HCT116 (cell line): Measurements from ENCODE around the gene ZBTB34. TPM values are rescaled to one million over a fixed set of nuclear protein-coding genes. Genes with fewer than 3 reads are reported as not detected.

ENCODE experiments used
- ATAC-seq: fragments of 200-7000 bp; cut with Tn5 transposase; 2 replicates; pipeline ENCODE4 v1.9.1; 2020; ENCODE audit warnings: mild to moderate bottlenecking, moderate library complexity
- BruUV-seq: library from RNA; stranded (reverse); fragments of 400-500 nt; replicated peaks from 2 replicates; lab custom pipeline; 2021; lab: Mats Ljungman, UMichigan
- CTCF ChIA-PET: fragments of 300-600 bp; sonication (Branson Sonifier 250); formaldehyde crosslinking; loops from one replicate; lab custom pipeline; 2021; ENCODE audit warnings: antibody characterized with exemption; lab: Charles Lee
- POLR2A ChIA-PET: fragments of 300-600, 350-600 bp; sonication (Branson Sonifier 250); formaldehyde crosslinking; loops from one replicate; lab custom pipeline; 2021; ENCODE audit warnings: antibody characterized with exemption; lab: Charles Lee
- RAD21 ChIA-PET, 2 experiments: fragments of 300-600 bp; sonication (Branson Sonifier 250); formaldehyde crosslinking; loops; one replicate each; lab custom pipeline; 2023; ENCODE audit warnings: low total read pairs in 2 of 2; ENCODE audit not compliant: uncharacterized antibody in 2 of 2, unreplicated experiment in 2 of 2, low non-redundant PET in 1 of 2; lab: Charles Lee
- DNase-seq: peaks from one replicate; pipeline ENCODE4 v3.0.0-alpha.2; 2010; ENCODE audit warnings: low read depth, low spot score
- H2AFZ ChIP-seq: fragments of 200-600 bp; shearing (Covaris generic), sonication (generic); 2 replicates; pipeline ENCODE4 v1.6.1; 2017; ENCODE audit warnings: low read depth, mixed run types, mixed read lengths, antibody characterized with exemption, low read length; ENCODE audit not compliant: poor library complexity, severe bottlenecking
- H3K27ac ChIP-seq: 2 replicates; pipeline ENCODE4 v1.5.1; 2012; ENCODE audit warnings: low read depth, low read length
- H3K27me3 ChIP-seq: fragments of 200-600 bp; sonication (generic); 2 replicates; pipeline ENCODE4 v1.6.1; 2016; ENCODE audit warnings: mixed run types, low read length, mixed read lengths; ENCODE audit not compliant: insufficient read depth
- H3K36me3 ChIP-seq, 2 experiments: fragments of 200-500 bp in 1 of 2; fragments of 200-600 bp in 1 of 2; sonication (Bioruptor generic) in 1 of 2; sonication (generic) in 1 of 2; 2 replicates each; pipeline versions ENCODE4 v1.5.1 to v1.6.1; 2014 to 2016; ENCODE audit warnings: low read length in 2 of 2, inconsistent platforms in 1 of 2, mixed read lengths in 1 of 2, mixed run types in 1 of 2; ENCODE audit not compliant: insufficient read depth in 2 of 2, control insufficient read depth in 1 of 2
- H3K4me1 ChIP-seq, 2 experiments: fragments of 200-600 bp in 1 of 2; sonication (generic) in 1 of 2; 2 replicates each; pipeline versions ENCODE4 v1.5.1 to v1.6.1; 2012 to 2017; ENCODE audit warnings: low read length in 2 of 2, inconsistent platforms in 1 of 2, mild to moderate bottlenecking in 1 of 2, mixed read lengths in 1 of 2, mixed run types in 1 of 2, moderate library complexity in 1 of 2; ENCODE audit not compliant: insufficient read depth in 2 of 2, control insufficient read depth in 1 of 2
- H3K4me2 ChIP-seq: fragments of 200-600 bp; sonication (generic); 2 replicates; pipeline ENCODE4 v1.6.1; 2017; ENCODE audit warnings: mixed run types, low read length, mixed read lengths
- H3K4me3 ChIP-seq, 2 experiments: fragments of 200-600 bp in 1 of 2; sonication (generic) in 1 of 2; replicated peaks in 1 of 2; 2 replicates each; pipeline ENCODE4 v1.5.1; 2011 to 2016; ENCODE audit warnings: low read length in 2 of 2, control low read depth in 1 of 2, low read depth in 1 of 2, mild to moderate bottlenecking in 1 of 2, mixed read lengths in 1 of 2, mixed run types in 1 of 2
- H3K79me2 ChIP-seq: fragments of 200-600 bp; sonication (generic); 2 replicates; pipeline ENCODE4 v1.6.1; 2017; ENCODE audit warnings: mild to moderate bottlenecking, mixed run types, low read length, moderate library complexity, mixed read lengths; ENCODE audit not compliant: insufficient read depth
- H3K9ac ChIP-seq: fragments of 200-600 bp; sonication (generic); 2 replicates; pipeline ENCODE4 v1.6.1; 2016; ENCODE audit warnings: low read length, mixed read lengths
- H3K9me2 ChIP-seq: fragments of 200-600 bp; sonication (generic), shearing (Covaris generic); 2 replicates; pipeline ENCODE4 v1.6.1; 2017; ENCODE audit warnings: mixed run types, mild to moderate bottlenecking, moderate library complexity; ENCODE audit not compliant: insufficient read depth
- H3K9me3 ChIP-seq, 2 experiments: fragments of 200-500 bp in 1 of 2; fragments of 200-600 bp in 1 of 2; sonication (Bioruptor generic) in 1 of 2; sonication (generic) in 1 of 2; 2 replicates each; pipeline ENCODE4 v1.6.1; 2014 to 2017; ENCODE audit warnings: low read length in 2 of 2, mixed read lengths in 2 of 2, inconsistent platforms in 1 of 2, low read depth in 1 of 2, mild to moderate bottlenecking in 1 of 2, mixed run types in 1 of 2, moderate library complexity in 1 of 2; ENCODE audit not compliant: control insufficient read depth in 1 of 2, insufficient read depth in 1 of 2
- H4K20me1 ChIP-seq: fragments of 200-600 bp; sonication (generic), shearing (Covaris generic); 2 replicates; pipeline ENCODE4 v1.6.1; 2017; ENCODE audit warnings: mixed run types, mild to moderate bottlenecking, moderate library complexity; ENCODE audit not compliant: insufficient read depth
- ATF3 ChIP-seq: IDR thresholded peaks from 2 replicates; pipeline ENCODE4 v1.6.1; 2012
- CTCF ChIP-seq, 3 experiments: fragments of 200-600 bp in 1 of 3; sonication (generic) in 1 of 3; IDR thresholded peaks in 2 of 3; conservative IDR thresholded peaks in 1 of 3; 2 replicates each; pipeline ENCODE4 v1.5.1; 2012 to 2017; ENCODE audit warnings: low read depth in 2 of 3, low read length in 2 of 3, antibody characterized with exemption in 1 of 3, borderline replicate concordance in 1 of 3, control low read depth in 1 of 3, mild to moderate bottlenecking in 1 of 3, mixed read lengths in 1 of 3, mixed run types in 1 of 3, moderate library complexity in 1 of 3; ENCODE audit not compliant: insufficient read depth in 1 of 3
- EGR1 ChIP-seq: IDR thresholded peaks from 2 replicates; pipeline ENCODE4 v1.6.1; 2012; ENCODE audit warnings: low read depth
- EZH2phosphoT487 ChIP-seq: fragments of 200-600 bp; IDR thresholded peaks from 2 replicates; pipeline ENCODE4 v1.6.1; 2018; ENCODE audit warnings: antibody characterized with exemption, borderline replicate concordance
- FOSL1 ChIP-seq: IDR thresholded peaks from 2 replicates; pipeline ENCODE4 v1.6.1; 2012; ENCODE audit warnings: low read depth
- JUND ChIP-seq: IDR thresholded peaks from 2 replicates; pipeline ENCODE4 v1.6.1; 2012
- MAX ChIP-seq: IDR thresholded peaks from 2 replicates; pipeline ENCODE4 v1.6.1; 2012
- POLR2A ChIP-seq: IDR thresholded peaks from 2 replicates; pipeline ENCODE4 v1.7.0; 2011; ENCODE audit warnings: borderline replicate concordance; ENCODE audit not compliant: insufficient read depth, insufficient read length; ENCODE audit errors: extremely low read depth
- POLR2AphosphoS5 ChIP-seq: IDR thresholded peaks from 2 replicates; pipeline ENCODE4 v1.6.1; 2011; ENCODE audit warnings: mild to moderate bottlenecking, low read depth, low read length, moderate library complexity
- RAD21 ChIP-seq: IDR thresholded peaks from 2 replicates; pipeline ENCODE4 v1.6.1; 2012; ENCODE audit warnings: low read depth, mild to moderate bottlenecking
- SRF ChIP-seq: IDR thresholded peaks from 2 replicates; pipeline ENCODE4 v1.6.1; 2012; ENCODE audit warnings: low read depth
- TCF7L2 ChIP-seq: IDR thresholded peaks from 2 replicates; pipeline ENCODE4 v1.7.0; 2011; ENCODE audit warnings: borderline replicate concordance, inconsistent platforms; ENCODE audit not compliant: insufficient read depth, insufficient read length; ENCODE audit errors: extremely low read depth
- YY1 ChIP-seq: IDR thresholded peaks from 2 replicates; pipeline ENCODE4 v1.6.1; 2011; ENCODE audit warnings: low read length, low read depth, moderate library complexity, mild to moderate bottlenecking; ENCODE audit not compliant: insufficient replicate concordance; ENCODE audit errors: extremely low read depth
- ZBTB33 ChIP-seq: IDR thresholded peaks from 2 replicates; pipeline ENCODE4 v1.6.1; 2011; ENCODE audit warnings: mild to moderate bottlenecking, low read length, moderate library complexity; ENCODE audit not compliant: insufficient replicate concordance; ENCODE audit errors: extremely low read depth
- ZFX ChIP-seq: fragments of 450-650 bp; IDR thresholded peaks from 2 replicates; pipeline ENCODE4 v1.6.1; 2017
- ZNF274 ChIP-seq: fragments of 200-500 bp; sonication (Bioruptor generic); IDR thresholded peaks from 2 replicates; pipeline ENCODE4 v1.6.1; 2014; ENCODE audit warnings: mild to moderate bottlenecking, low read depth, low read length, inconsistent platforms
- intact Hi-C: fragments of 100-400 bp; cut with micrococcal nuclease; formaldehyde crosslinking; loops from 2 replicates; pipeline ENCODE4 v1.10.0; 2022
- total RNA-seq: library from RNA; stranded (reverse); gene quantifications from one replicate; pipeline ENCODE4 v1.2.1, GENCODE V29; 2021; ENCODE audit not compliant: unreplicated experiment

The ZBTB34 gene
- total RNA-seq, 1 experiment from 2014 or later, result 5.6 TPM

- Histone ChIP-seq H2AFZ (no peak overlapping the region), H3K4me2 (no peak overlapping the region), H3K79me2 (peaks cover 3% of the 10 kb centered on the region; the same call in 1 of the 2 replicates), H3K9me2 (no peaks in the 10 kb centered on the region), H3K9ac (no peak overlapping the region), H3K9me3 (no peaks in the 10 kb centered on the region), H3K4me3 (no peak overlapping the region), H3K27ac (no peak overlapping the region), H3K36me3 (peaks cover 3 to 8% of the 10 kb centered on the region in 2 experiments; a peak in 2 of 4 replicates), H3K4me1 (no peaks in the 10 kb centered on the region), H4K20me1 (no peaks in the 10 kb centered on the region), H3K27me3 (no peaks in the 10 kb centered on the region)
- BruUV-seq, result no TSS peak
- DNase-seq (no peak), ATAC-seq (no peak)
- intact Hi-C loops, result no loop called here
- ChIA-PET POLR2A (no interaction called here), RAD21 (no interaction called here), CTCF (no interaction called here)
- TF ChIP-seq ZNF274 (no peak), MAX (no peak), CTCF (IDR thresholded peaks at IDR 0.05 in 2 of 3, conservative IDR thresholded peaks at IDR 0.05 in 1 of 3; ENCODE audit: borderline replicate concordance in 1 of 3, insufficient read depth in 1 of 3, low read depth in 2 of 3, low read length in 2 of 3) (no peak), FOSL1 (no peak)
Observed at GRCh38 chr9:126882746-126883145, 22.3 kb downstream of the ZBTB34 start.

- Histone ChIP-seq H3K79me2 (peaks cover 3% of the 10 kb centered on the region; the same call in 1 of the 2 replicates), H4K20me1 (no peaks in the 10 kb centered on the region), H3K9me3 (no peaks in the 10 kb centered on the region), H3K4me1 (no peaks in the 10 kb centered on the region), H3K27ac (no peak overlapping the region)
- no peak for DNase-seq
- no TSS peak for BruUV-seq
- TF ChIP-seq ZFX (no peak), POLR2A (no peak), TCF7L2 (no peak), ATF3 (no peak), POLR2AphosphoS5 (no peak), JUND (no peak), FOSL1 (no peak), RAD21 (no peak), SRF (no peak), EZH2phosphoT487 (no peak), EGR1 (no peak), YY1 (no peak), ZBTB33 (no peak)
- TF ChIP-seq, all 23 proteins: peak for 0
- RAD21 ChIA-PET, result no interaction called here
- Histone ChIP-seq H3K9me2 (no peaks in the 10 kb centered on the region), H3K27me3 (no peaks in the 10 kb centered on the region), H3K4me2 (no peak overlapping the region), H2AFZ (no peak overlapping the region), H3K9ac (no peak overlapping the region), H3K36me3 (peaks cover 3 to 8% of the 10 kb centered on the region in 2 experiments; a peak in 2 of 4 replicates), H3K4me3 (no peak overlapping the region)
- no peak for ATAC-seq
- intact Hi-C loops, result no loop called here
- POLR2A ChIA-PET, result no interaction called here
- CTCF ChIA-PET, result no interaction called here
Observed at GRCh38 chr9:126883636-126884035, 23.2 kb downstream of the ZBTB34 start.
